Measurements from ENCODE around the gene MEMO1.

Gene MEMO1

GRCh38 chr2:32009516-32010256 lies 1.1 kb downstream of the MEMO1 start:
- no peak overlapping the region for H4K91ac ChIP-seq (ENCODE audit: low read depth, low read length, poor library complexity)
- H2BK5ac ChIP-seq (ENCODE audit: low read length) = peak overlapping the region; percentile 90
- peak overlapping the region; percentile 71 for H2BK15ac ChIP-seq (ENCODE audit: low read length)
- H3K79me1 ChIP-seq (ENCODE audit: low read depth, low read length) = peaks cover 3% of the 10 kb centered on the region
- H3K4me3 ChIP-seq (ENCODE audit: low read length in 2 of 2) = peak overlapping the region; percentile 64 to 92
- peak; percentile 4 for DNase-seq (ENCODE audit: low spot score)
- no peak overlapping the region for H3K4ac ChIP-seq (ENCODE audit: low read length)
- peak overlapping the region; percentile 94 for H3K18ac ChIP-seq (ENCODE audit: low read length)
- WGBS, 2 donors (ENCODE audit: extremely low coverage in 2 of 2, insufficient read length in 2 of 2, insufficient replicate concordance in 1 of 2) = no CpG with 5 or more reads among the region's 91 CpGs
- peaks cover 0 to 7% of the 10 kb centered on the region in 2 donors for H3K36me3 ChIP-seq (replicated peaks in 1 of 2; ENCODE audit: control insufficient read depth in 2 of 2, insufficient read depth in 2 of 2, low read length in 2 of 2)
- H4K8ac ChIP-seq (ENCODE audit: low read depth, low read length) = peak overlapping the region; percentile 65
- H3K27ac ChIP-seq (replicated peaks; ENCODE audit: low read length) = peak overlapping the region; percentile 99
- peak overlapping the region; percentile 91 for H3K4me2 ChIP-seq (ENCODE audit: insufficient read depth, low read length, poor library complexity, severe bottlenecking)
- H3K23ac ChIP-seq (ENCODE audit: low read depth, low read length, poor library complexity) = peak overlapping the region; percentile 96
- H2BK12ac ChIP-seq (ENCODE audit: low read length) = no peak overlapping the region
- peak overlapping the region; percentile 97 for H3K9ac ChIP-seq (ENCODE audit: low read depth, low read length, poor library complexity)
- peak overlapping the region; percentile 97 for H3K14ac ChIP-seq (ENCODE audit: low read length)
- peaks cover 0 to 2% of the 10 kb centered on the region in 2 donors for H3K4me1 ChIP-seq (ENCODE audit: control insufficient read depth in 2 of 2, insufficient read depth in 1 of 2, low read depth in 1 of 2, low read length in 2 of 2)
- H3K9me3 ChIP-seq (replicated peaks in 1 of 2; ENCODE audit: control insufficient read depth in 2 of 2, insufficient read depth in 1 of 2, low read depth in 1 of 2, low read length in 2 of 2) = no peaks in the 10 kb centered on the region
- peak overlapping the region; percentile 61 for H2AFZ ChIP-seq (ENCODE audit: low read length)
- H2BK120ac ChIP-seq (ENCODE audit: low read depth, low read length) = no peak overlapping the region
- peak overlapping the region; percentile 63 for H2AK5ac ChIP-seq (ENCODE audit: low read depth, low read length)
- H3K27me3 ChIP-seq (ENCODE audit: control insufficient read depth in 3 of 3, insufficient read depth in 3 of 3, low read depth in 1 of 3, low read length in 3 of 3) = no peaks in the 10 kb centered on the region

- no peak overlapping the region for H2AK5ac ChIP-seq (ENCODE audit: low read depth, low read length)
- H4K8ac ChIP-seq (ENCODE audit: low read depth, low read length) = no peak overlapping the region
- H2AFZ ChIP-seq (ENCODE audit: low read length) = no peak overlapping the region
- peak overlapping the region; percentile 94 for H3K18ac ChIP-seq (ENCODE audit: low read length)
- no peak overlapping the region for H2BK12ac ChIP-seq (ENCODE audit: low read length)
- H3K27ac ChIP-seq (replicated peaks; ENCODE audit: low read length) = peak overlapping the region; percentile 99
- peak overlapping the region; percentile 97 for H3K9ac ChIP-seq (ENCODE audit: low read depth, low read length, poor library complexity)
- peak overlapping the region; percentile 90 for H2BK5ac ChIP-seq (ENCODE audit: low read length)
- peaks cover 3% of the 10 kb centered on the region for H3K79me1 ChIP-seq (ENCODE audit: low read depth, low read length)
- peaks cover 0 to 4% of the 10 kb centered on the region in 2 donors for H3K36me3 ChIP-seq (replicated peaks in 1 of 2; ENCODE audit: control insufficient read depth in 2 of 2, insufficient read depth in 2 of 2, low read length in 2 of 2)
- no CpG with 5 or more reads among the region's 10 CpGs for WGBS, 2 donors (ENCODE audit: extremely low coverage in 2 of 2, insufficient read length in 2 of 2, insufficient replicate concordance in 1 of 2)
- H3K4me1 ChIP-seq (ENCODE audit: control insufficient read depth in 2 of 2, insufficient read depth in 1 of 2, low read depth in 1 of 2, low read length in 2 of 2) = peaks cover 0 to 2% of the 10 kb centered on the region in 2 donors
- peak overlapping the region; percentile 91 for H3K4me2 ChIP-seq (ENCODE audit: insufficient read depth, low read length, poor library complexity, severe bottlenecking)
- peak overlapping the region; percentile 96 for H3K23ac ChIP-seq (ENCODE audit: low read depth, low read length, poor library complexity)
- peak overlapping the region; percentile 97 for H3K14ac ChIP-seq (ENCODE audit: low read length)
- H2BK15ac ChIP-seq (ENCODE audit: low read length) = peak overlapping the region; percentile 71
- H3K4me3 ChIP-seq (ENCODE audit: low read length in 2 of 2) = peak overlapping the region; percentile 64 to 92
- no peak overlapping the region for H4K91ac ChIP-seq (ENCODE audit: low read depth, low read length, poor library complexity)
- DNase-seq (ENCODE audit: low spot score) = peak; percentile 14
- no peak overlapping the region for H3K4ac ChIP-seq (ENCODE audit: low read length)
- no peaks in the 10 kb centered on the region for H3K27me3 ChIP-seq (ENCODE audit: control insufficient read depth in 3 of 3, insufficient read depth in 3 of 3, low read depth in 1 of 3, low read length in 3 of 3)
- no peaks in the 10 kb centered on the region for H3K9me3 ChIP-seq (replicated peaks in 1 of 2; ENCODE audit: control insufficient read depth in 2 of 2, insufficient read depth in 1 of 2, low read depth in 1 of 2, low read length in 2 of 2)
- H2BK120ac ChIP-seq (ENCODE audit: low read depth, low read length) = no peak overlapping the region
Observed at GRCh38 chr2:32008805-32009515, 1.8 kb downstream of the MEMO1 start.

GRCh38 chr2:32007121-32007391 lies 3.8 kb downstream of the MEMO1 start:
- Histone ChIP-seq H2AK5ac (ENCODE audit: low read depth, low read length) (no peak overlapping the region), H3K27me3 (ENCODE audit: control insufficient read depth in 3 of 3, insufficient read depth in 3 of 3, low read depth in 1 of 3, low read length in 3 of 3) (no peaks in the 10 kb centered on the region), H3K23ac (ENCODE audit: low read depth, low read length, poor library complexity) (no peak overlapping the region), H2BK120ac (ENCODE audit: low read depth, low read length) (no peak overlapping the region), H2BK15ac (ENCODE audit: low read length) (no peak overlapping the region), H3K14ac (ENCODE audit: low read length) (no peak overlapping the region), H3K18ac (ENCODE audit: low read length) (no peak overlapping the region), H3K79me1 (ENCODE audit: low read depth, low read length) (peaks cover 3% of the 10 kb centered on the region), H3K4ac (ENCODE audit: low read length) (no peak overlapping the region), H2BK5ac (ENCODE audit: low read length) (no peak overlapping the region), H3K4me1 (ENCODE audit: control insufficient read depth in 2 of 2, insufficient read depth in 1 of 2, low read depth in 1 of 2, low read length in 2 of 2) (peaks cover 0 to 2% of the 10 kb centered on the region in 2 donors), H4K91ac (ENCODE audit: low read depth, low read length, poor library complexity) (no peak overlapping the region), H3K9ac (ENCODE audit: low read depth, low read length, poor library complexity) (no peak overlapping the region), H3K36me3 (replicated peaks in 1 of 2; ENCODE audit: control insufficient read depth in 2 of 2, insufficient read depth in 2 of 2, low read length in 2 of 2) (peaks cover 0 to 3% of the 10 kb centered on the region in 2 donors), H2BK12ac (ENCODE audit: low read length) (no peak overlapping the region), H4K8ac (ENCODE audit: low read depth, low read length) (no peak overlapping the region), H3K4me3 (ENCODE audit: low read length in 2 of 2) (no peak overlapping the region), H3K4me2 (ENCODE audit: insufficient read depth, low read length, poor library complexity, severe bottlenecking) (no peak overlapping the region), H2AFZ (ENCODE audit: low read length) (no peak overlapping the region), H3K9me3 (replicated peaks in 1 of 2; ENCODE audit: control insufficient read depth in 2 of 2, insufficient read depth in 1 of 2, low read depth in 1 of 2, low read length in 2 of 2) (no peaks in the 10 kb centered on the region), H3K27ac (replicated peaks; ENCODE audit: low read length) (no peak overlapping the region)
- no peak for DNase-seq (ENCODE audit: low spot score)

- no peak overlapping the region for H2BK15ac ChIP-seq (ENCODE audit: low read length)
- H2BK5ac ChIP-seq (ENCODE audit: low read length) = no peak overlapping the region
- peaks cover 5% of the 10 kb centered on the region for H3K79me1 ChIP-seq (ENCODE audit: low read depth, low read length)
- H3K14ac ChIP-seq (ENCODE audit: low read length) = no peak overlapping the region
- H2AK5ac ChIP-seq (ENCODE audit: low read depth, low read length) = no peak overlapping the region
- no peak overlapping the region for H2BK12ac ChIP-seq (ENCODE audit: low read length)
- H3K27ac ChIP-seq (replicated peaks; ENCODE audit: low read length) = no peak overlapping the region
- no peak overlapping the region for H2BK120ac ChIP-seq (ENCODE audit: low read depth, low read length)
- H3K4ac ChIP-seq (ENCODE audit: low read length) = no peak overlapping the region
- DNase-seq (ENCODE audit: low spot score) = no peak
- no peaks in the 10 kb centered on the region for H3K27me3 ChIP-seq (ENCODE audit: control insufficient read depth in 3 of 3, insufficient read depth in 3 of 3, low read depth in 1 of 3, low read length in 3 of 3)
- no peak overlapping the region for H3K4me2 ChIP-seq (ENCODE audit: insufficient read depth, low read length, poor library complexity, severe bottlenecking)
- H3K23ac ChIP-seq (ENCODE audit: low read depth, low read length, poor library complexity) = no peak overlapping the region
- no peak overlapping the region for H3K18ac ChIP-seq (ENCODE audit: low read length)
- H3K4me3 ChIP-seq (ENCODE audit: low read length in 2 of 2) = no peak overlapping the region
- H4K8ac ChIP-seq (ENCODE audit: low read depth, low read length) = no peak overlapping the region
- H3K9me3 ChIP-seq (replicated peaks in 1 of 2; ENCODE audit: control insufficient read depth in 2 of 2, insufficient read depth in 1 of 2, low read depth in 1 of 2, low read length in 2 of 2) = no peaks in the 10 kb centered on the region
- WGBS, 2 donors (ENCODE audit: extremely low coverage in 2 of 2, insufficient read length in 2 of 2, insufficient replicate concordance in 1 of 2) = no CpG with 5 or more reads among the region's 2 CpGs
- peaks cover 0 to 3% of the 10 kb centered on the region in 2 donors for H3K36me3 ChIP-seq (replicated peaks in 1 of 2; ENCODE audit: control insufficient read depth in 2 of 2, insufficient read depth in 2 of 2, low read length in 2 of 2)
- no peak overlapping the region for H3K9ac ChIP-seq (ENCODE audit: low read depth, low read length, poor library complexity)
- H3K4me1 ChIP-seq (ENCODE audit: control insufficient read depth in 2 of 2, insufficient read depth in 1 of 2, low read depth in 1 of 2, low read length in 2 of 2) = peaks cover 0 to 2% of the 10 kb centered on the region in 2 donors
- H4K91ac ChIP-seq (ENCODE audit: low read depth, low read length, poor library complexity) = no peak overlapping the region
- no peak overlapping the region for H2AFZ ChIP-seq (ENCODE audit: low read length)
Observed at GRCh38 chr2:32005371-32005976, 5.3 kb downstream of the MEMO1 start.
